Parathyroid adenoma (tissue), 2 donors: ENCODE results near the gene LRRC36.
A peak's percentile ranks its signal among the peaks of the same experiment; 100 is the strongest.

Experiments used
- H2AFZ ChIP-seq: fragments of 300-600 bp; sonication (generic); one replicate; pipeline ENCODE4 v1.7.0; 2017; ENCODE audit warnings: antibody characterized with exemption, mild to moderate bottlenecking
- H3K27ac ChIP-seq: fragments of 300-600 bp; sonication (generic); one replicate; pipeline ENCODE4 v1.7.0; 2017
- H3K27me3 ChIP-seq: fragments of 300-600 bp; sonication (generic); one replicate; pipeline ENCODE4 v1.7.0; 2017; ENCODE audit warnings: low read length; ENCODE audit not compliant: control insufficient read depth, insufficient read depth
- H3K36me3 ChIP-seq: fragments of 300-600 bp; sonication (generic); one replicate; pipeline ENCODE4 v1.7.0; 2017; ENCODE audit warnings: low read length; ENCODE audit not compliant: control insufficient read depth, insufficient read depth
- H3K4me1 ChIP-seq: fragments of 300-600 bp; sonication (generic); one replicate; pipeline ENCODE4 v1.7.0; 2017; ENCODE audit warnings: control low read depth
- H3K4me2 ChIP-seq: fragments of 300-600 bp; sonication (generic); one replicate; pipeline ENCODE4 v1.7.0; 2017; ENCODE audit warnings: low read length
- H3K4me3 ChIP-seq: fragments of 300-600 bp; sonication (generic); one replicate; pipeline ENCODE4 v1.7.0; 2017; ENCODE audit warnings: low read depth, low read length
- H3K79me2 ChIP-seq: fragments of 300-600 bp; sonication (generic); one replicate; pipeline ENCODE4 v1.7.0; 2017; ENCODE audit warnings: control low read depth
- H3K9ac ChIP-seq: fragments of 300-600 bp; sonication (generic); one replicate; pipeline ENCODE4 v1.7.0; 2017; ENCODE audit warnings: mild to moderate bottlenecking
- H3K9me3 ChIP-seq: fragments of 300-600 bp; sonication (generic); one replicate; pipeline ENCODE4 v1.7.0; 2017; ENCODE audit warnings: low read length; ENCODE audit not compliant: control insufficient read depth
- TF ChIP-seq, protein P1 (sequence below): fragments of 300-600 bp; sonication (generic); IDR thresholded peaks from one replicate; pipeline ENCODE4 v1.7.0; 2017; ENCODE audit warnings: antibody characterized with exemption, mild to moderate bottlenecking
- donor health status: primary hyperparathyroidism.

LRRC36 gene

DNA sequence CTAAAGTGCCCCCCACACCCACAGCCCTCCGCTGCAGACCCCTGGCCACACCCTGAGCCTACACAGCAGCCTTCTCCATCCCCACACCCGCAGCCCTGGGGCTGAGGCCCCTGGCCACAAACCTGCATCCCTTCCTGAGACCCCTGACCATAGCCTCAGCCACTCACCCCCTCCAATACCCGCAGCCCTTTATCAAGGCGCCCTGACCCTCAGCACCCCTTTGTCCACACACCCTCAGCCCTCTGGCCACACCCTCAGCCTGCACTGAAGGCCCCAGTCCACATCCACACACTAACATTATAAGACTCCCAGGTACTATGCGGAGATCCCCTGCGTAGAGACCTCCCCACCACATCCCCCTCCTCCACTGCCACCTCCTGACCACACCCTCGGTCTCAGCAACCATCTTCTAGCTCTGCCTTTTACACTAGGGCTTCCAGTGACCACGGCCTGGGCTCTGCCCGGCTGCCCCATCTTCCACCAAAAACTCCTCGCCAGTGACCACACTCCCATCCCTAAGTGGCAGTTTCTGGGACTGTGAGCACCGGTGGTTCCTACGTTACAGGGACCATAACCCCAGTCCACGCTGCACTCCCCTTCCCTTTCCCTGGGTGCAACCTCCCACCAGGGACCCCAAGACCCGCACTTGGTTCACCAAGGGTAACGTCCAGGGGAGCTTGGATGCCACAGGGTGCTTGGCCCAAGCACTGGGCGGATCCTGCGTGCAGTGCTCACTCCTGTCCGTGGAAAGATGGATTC lies 65.9 kb downstream of the LRRC36 start:
- no peaks in the 10 kb centered on the region for H3K79me2 ChIP-seq
- peak overlapping the region; percentile 69 for H2AFZ ChIP-seq
- H3K4me3 ChIP-seq, result peak overlapping the region; percentile 64
- no peak overlapping the region for H3K27ac ChIP-seq
- peaks cover 17% of the 10 kb centered on the region for H3K4me1 ChIP-seq
- TF ChIP-seq, protein P1, sequence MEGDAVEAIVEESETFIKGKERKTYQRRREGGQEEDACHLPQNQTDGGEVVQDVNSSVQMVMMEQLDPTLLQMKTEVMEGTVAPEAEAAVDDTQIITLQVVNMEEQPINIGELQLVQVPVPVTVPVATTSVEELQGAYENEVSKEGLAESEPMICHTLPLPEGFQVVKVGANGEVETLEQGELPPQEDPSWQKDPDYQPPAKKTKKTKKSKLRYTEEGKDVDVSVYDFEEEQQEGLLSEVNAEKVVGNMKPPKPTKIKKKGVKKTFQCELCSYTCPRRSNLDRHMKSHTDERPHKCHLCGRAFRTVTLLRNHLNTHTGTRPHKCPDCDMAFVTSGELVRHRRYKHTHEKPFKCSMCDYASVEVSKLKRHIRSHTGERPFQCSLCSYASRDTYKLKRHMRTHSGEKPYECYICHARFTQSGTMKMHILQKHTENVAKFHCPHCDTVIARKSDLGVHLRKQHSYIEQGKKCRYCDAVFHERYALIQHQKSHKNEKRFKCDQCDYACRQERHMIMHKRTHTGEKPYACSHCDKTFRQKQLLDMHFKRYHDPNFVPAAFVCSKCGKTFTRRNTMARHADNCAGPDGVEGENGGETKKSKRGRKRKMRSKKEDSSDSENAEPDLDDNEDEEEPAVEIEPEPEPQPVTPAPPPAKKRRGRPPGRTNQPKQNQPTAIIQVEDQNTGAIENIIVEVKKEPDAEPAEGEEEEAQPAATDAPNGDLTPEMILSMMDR, result no peak
- H3K9me3 ChIP-seq, result no peaks in the 10 kb centered on the region
- H3K27me3 ChIP-seq, result no peaks in the 10 kb centered on the region
- peak overlapping the region; percentile 76 for H3K4me2 ChIP-seq
- H3K9ac ChIP-seq, result no peak overlapping the region
- no peaks in the 10 kb centered on the region for H3K36me3 ChIP-seq

DNA sequence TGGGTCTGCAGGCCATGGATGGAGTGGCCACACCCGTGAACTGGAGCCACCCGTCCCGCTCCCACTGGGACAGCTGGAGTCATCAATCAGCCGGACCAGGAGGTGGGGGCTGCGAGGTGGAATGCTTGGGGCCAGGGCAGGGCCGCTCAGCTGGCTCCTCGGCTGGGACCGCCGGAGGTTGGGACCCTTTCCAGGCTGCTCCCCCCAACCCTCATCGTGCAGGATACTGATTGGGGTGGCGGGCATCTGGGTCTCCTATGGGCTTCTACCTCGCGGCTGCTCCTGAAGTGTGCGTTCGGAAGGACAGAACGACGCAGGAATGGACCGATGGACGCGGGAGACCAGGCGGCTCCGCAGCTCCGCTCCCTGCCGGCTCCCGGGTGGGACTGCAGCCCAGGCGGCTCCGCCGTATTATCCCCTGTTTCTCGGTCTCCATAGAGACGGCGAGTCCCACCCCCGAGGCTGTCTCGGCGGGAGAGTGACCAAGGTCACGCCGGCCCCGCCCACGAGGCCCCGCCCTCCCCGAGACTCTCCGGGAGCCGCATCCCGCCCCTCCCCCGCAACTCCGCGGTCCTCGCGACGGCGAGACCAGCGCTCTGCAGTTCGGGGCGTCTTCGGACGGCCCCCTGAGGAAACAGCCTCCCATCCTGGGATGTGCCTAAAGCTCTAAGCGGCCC lies 66.6 kb downstream of the LRRC36 start, which contains the start of gene TPPP3:
TSS of gene TPPP3 (minus strand) at position 388 of the 677 bp plus-strand sequence. CDS start 2,387 bp downstream, outside the sequence.
- TF ChIP-seq, protein P1, result peak; percentile 72
- Histone ChIP-seq H3K27me3 (no peaks in the 10 kb centered on the region), H3K4me1 (peaks cover 17% of the 10 kb centered on the region)

DNA sequence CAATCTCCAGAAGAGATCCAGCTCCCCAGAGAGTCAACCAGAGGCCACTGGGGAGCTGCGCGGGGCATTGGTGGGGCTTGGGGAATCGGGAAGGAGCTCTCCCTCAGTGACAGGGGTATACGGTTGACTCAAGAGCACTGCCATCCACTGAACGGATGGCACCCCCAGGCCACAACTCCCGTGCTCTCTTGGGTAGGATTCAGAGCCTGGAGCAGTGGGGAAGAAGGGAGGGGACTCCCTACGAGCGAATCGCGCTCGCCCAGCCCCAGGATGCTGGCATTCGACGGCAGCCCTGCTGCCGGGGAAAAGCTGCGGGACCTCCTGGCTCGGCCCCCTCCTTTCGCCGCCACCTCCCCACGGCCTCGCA lies 67.2 kb downstream of the LRRC36 start:
- peak overlapping the region; percentile 64 for H3K4me3 ChIP-seq
- TF ChIP-seq, protein P1, result no peak
- no peaks in the 10 kb centered on the region for H3K36me3 ChIP-seq
- H3K9ac ChIP-seq, result no peak overlapping the region
- no peaks in the 10 kb centered on the region for H3K79me2 ChIP-seq
- H2AFZ ChIP-seq, result peak overlapping the region; percentile 69
- H3K27me3 ChIP-seq, result no peaks in the 10 kb centered on the region
- peak overlapping the region; percentile 34 for H3K27ac ChIP-seq
- H3K9me3 ChIP-seq, result no peaks in the 10 kb centered on the region
- H3K4me2 ChIP-seq, result peak overlapping the region; percentile 76
- peaks cover 17% of the 10 kb centered on the region for H3K4me1 ChIP-seq

More for the DNA sequence above, 66.6 kb downstream of the LRRC36 start, which contains the start of gene TPPP3:
- Histone ChIP-seq H2AFZ (peak within 1 kb of the TSS; percentile 69), H3K79me2 (no peaks in the 10 kb centered on the region), H3K9me3 (no peaks in the 10 kb centered on the region), H3K4me3 (peak within 1 kb of the TSS; percentile 64), H3K36me3 (no peaks in the 10 kb centered on the region), H3K9ac (no peak within 1 kb of the TSS), H3K27ac (peak within 1 kb of the TSS; percentile 36), H3K4me2 (peak within 1 kb of the TSS; percentile 76)

DNA sequence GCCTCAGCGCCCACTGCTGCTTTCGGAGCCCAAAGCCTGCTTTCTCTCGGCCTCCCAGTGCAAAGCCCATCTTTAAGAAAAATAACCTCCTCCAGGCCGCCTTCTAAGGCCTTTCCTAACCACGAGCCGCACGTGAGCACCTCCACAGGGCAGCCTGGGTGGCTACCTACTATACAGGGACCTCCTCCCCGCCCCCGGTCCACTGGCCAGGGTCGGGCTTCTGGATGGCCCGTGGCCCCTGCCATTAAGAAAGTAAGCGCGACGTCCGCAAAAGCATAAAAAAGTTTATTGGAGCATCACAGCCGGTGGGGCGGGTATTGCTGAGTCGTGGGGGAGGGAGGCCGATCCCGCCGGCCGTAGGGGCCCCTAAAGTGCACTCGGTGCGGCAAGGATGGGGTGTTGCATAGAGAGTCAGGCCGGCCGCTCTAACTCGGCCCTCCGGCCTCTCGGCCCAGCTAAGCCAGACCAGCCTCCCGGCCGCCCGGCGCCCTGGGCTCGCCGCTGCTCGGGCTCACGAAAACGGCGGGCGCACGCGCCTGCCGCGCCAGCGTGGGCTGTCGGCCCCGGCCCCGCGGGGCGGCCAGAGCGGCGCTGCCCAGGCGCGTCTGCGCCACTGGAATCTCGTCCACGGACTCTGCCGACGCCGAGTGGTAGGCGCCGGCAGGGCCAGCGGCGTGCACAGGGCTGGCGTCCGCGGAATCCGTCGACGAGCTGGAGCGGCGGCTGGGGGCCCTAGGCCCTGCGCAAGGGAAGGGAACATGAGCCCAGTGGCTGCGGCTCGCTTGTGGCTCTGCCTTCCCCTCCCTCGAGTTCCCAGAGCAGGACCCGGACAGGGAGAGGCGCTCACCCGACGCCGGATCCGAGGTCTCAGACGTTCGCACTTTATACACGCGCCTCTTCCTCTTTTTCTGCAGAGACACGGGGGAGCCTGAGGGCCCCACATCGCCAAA lies 67.8 kb downstream of the LRRC36 start:
- no peaks in the 10 kb centered on the region for H3K9me3 ChIP-seq
- TF ChIP-seq, protein P1, result no peak
- H3K36me3 ChIP-seq, result no peaks in the 10 kb centered on the region
- H2AFZ ChIP-seq, result no peak overlapping the region
- H3K27ac ChIP-seq, result no peak overlapping the region
- H3K4me2 ChIP-seq, result peak overlapping the region; percentile 76
- no peaks in the 10 kb centered on the region for H3K79me2 ChIP-seq
- no peak overlapping the region for H3K9ac ChIP-seq
- no peaks in the 10 kb centered on the region for H3K27me3 ChIP-seq
- peaks cover 17% of the 10 kb centered on the region for H3K4me1 ChIP-seq
- no peak overlapping the region for H3K4me3 ChIP-seq
